Measurements from ENCODE around the gene DDA1. TPM values are rescaled to one million over a fixed set of nuclear protein-coding genes. Genes with fewer than 3 reads are reported as not detected.
A peak's percentile ranks its signal among the peaks of the same experiment; 100 is the strongest.

Gene DDA1
- total RNA-seq, 1 experiment from 2014 or later: 42.8 TPM

DNA sequence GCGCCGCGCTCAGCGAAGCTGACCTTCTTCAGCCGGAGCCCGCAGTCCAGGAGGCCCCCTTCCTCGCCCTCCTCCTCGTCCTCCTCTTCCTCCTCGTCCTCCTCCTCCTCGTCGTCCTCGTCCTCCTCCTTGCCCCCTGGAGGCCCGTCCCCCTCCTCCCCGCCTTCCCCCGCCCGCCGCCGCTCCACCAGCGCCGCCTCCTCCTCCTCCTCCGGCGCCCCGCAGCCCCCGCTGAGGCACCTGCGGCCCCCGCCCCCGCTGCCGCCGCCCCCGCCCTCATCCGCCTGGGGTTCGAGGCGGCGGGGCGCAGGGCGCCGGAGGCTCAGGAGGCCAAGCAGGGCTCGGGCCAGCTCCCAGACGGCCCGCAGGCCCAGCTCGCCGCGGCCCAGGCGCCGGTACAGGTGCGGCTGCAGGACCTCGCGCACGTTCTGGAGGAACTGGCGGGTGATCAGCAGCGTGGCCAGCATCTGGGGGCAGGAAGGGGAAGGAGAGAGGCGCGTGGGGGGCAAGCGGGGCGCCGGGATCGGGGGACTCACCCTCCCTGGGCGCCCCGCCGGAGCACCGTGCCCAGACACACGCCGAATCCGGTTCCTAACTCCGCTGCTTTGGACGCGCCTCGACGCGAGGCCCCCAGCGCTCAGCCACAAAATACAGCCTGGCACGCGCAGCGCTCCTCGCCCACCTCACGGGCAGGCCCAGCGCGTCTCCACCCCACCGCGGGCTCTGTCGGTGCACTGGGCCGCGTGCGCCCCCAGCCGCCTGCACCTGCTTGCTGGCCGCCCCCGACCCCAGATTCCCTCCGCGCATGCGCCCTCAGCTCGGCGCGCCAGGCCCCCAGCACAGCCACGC, 19.4 kb downstream of the DDA1 start (continued):
- TF ChIP-seq, protein P1, sequence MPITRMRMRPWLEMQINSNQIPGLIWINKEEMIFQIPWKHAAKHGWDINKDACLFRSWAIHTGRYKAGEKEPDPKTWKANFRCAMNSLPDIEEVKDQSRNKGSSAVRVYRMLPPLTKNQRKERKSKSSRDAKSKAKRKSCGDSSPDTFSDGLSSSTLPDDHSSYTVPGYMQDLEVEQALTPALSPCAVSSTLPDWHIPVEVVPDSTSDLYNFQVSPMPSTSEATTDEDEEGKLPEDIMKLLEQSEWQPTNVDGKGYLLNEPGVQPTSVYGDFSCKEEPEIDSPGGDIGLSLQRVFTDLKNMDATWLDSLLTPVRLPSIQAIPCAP (CRISPR knock-in tag; IDR thresholded peaks at IDR 0.05): no peak
- TF ChIP-seq, protein P2, sequence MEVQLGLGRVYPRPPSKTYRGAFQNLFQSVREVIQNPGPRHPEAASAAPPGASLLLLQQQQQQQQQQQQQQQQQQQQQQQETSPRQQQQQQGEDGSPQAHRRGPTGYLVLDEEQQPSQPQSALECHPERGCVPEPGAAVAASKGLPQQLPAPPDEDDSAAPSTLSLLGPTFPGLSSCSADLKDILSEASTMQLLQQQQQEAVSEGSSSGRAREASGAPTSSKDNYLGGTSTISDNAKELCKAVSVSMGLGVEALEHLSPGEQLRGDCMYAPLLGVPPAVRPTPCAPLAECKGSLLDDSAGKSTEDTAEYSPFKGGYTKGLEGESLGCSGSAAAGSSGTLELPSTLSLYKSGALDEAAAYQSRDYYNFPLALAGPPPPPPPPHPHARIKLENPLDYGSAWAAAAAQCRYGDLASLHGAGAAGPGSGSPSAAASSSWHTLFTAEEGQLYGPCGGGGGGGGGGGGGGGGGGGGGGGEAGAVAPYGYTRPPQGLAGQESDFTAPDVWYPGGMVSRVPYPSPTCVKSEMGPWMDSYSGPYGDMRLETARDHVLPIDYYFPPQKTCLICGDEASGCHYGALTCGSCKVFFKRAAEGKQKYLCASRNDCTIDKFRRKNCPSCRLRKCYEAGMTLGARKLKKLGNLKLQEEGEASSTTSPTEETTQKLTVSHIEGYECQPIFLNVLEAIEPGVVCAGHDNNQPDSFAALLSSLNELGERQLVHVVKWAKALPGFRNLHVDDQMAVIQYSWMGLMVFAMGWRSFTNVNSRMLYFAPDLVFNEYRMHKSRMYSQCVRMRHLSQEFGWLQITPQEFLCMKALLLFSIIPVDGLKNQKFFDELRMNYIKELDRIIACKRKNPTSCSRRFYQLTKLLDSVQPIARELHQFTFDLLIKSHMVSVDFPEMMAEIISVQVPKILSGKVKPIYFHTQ (CRISPR knock-in tag; IDR thresholded peaks at IDR 0.05): no peak
- peak; percentile 36; the same call in 1 of the 2 replicates for TF ChIP-seq MYBL2 (CRISPR knock-in tag; IDR thresholded peaks at IDR 0.05)
- TF ChIP-seq, protein P3, sequence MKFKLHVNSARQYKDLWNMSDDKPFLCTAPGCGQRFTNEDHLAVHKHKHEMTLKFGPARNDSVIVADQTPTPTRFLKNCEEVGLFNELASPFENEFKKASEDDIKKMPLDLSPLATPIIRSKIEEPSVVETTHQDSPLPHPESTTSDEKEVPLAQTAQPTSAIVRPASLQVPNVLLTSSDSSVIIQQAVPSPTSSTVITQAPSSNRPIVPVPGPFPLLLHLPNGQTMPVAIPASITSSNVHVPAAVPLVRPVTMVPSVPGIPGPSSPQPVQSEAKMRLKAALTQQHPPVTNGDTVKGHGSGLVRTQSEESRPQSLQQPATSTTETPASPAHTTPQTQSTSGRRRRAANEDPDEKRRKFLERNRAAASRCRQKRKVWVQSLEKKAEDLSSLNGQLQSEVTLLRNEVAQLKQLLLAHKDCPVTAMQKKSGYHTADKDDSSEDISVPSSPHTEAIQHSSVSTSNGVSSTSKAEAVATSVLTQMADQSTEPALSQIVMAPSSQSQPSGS (CRISPR knock-in tag; IDR thresholded peaks at IDR 0.05; ENCODE audit: borderline replicate concordance, low read depth): no peak
- no peak; the same call in 1 of the 2 replicates for TF ChIP-seq ESRRA (CRISPR knock-in tag; IDR thresholded peaks at IDR 0.05; ENCODE audit: borderline replicate concordance)
- TF ChIP-seq NR1H2 (CRISPR knock-in tag; IDR thresholded peaks at IDR 0.05): no peak
- TF ChIP-seq, protein P4, sequence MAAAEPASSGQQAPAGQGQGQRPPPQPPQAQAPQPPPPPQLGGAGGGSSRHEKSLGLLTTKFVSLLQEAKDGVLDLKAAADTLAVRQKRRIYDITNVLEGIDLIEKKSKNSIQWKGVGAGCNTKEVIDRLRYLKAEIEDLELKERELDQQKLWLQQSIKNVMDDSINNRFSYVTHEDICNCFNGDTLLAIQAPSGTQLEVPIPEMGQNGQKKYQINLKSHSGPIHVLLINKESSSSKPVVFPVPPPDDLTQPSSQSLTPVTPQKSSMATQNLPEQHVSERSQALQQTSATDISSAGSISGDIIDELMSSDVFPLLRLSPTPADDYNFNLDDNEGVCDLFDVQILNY (CRISPR knock-in tag; IDR thresholded peaks at IDR 0.05): no peak
- peak; percentile 84 for TF ChIP-seq FOXP1 (CRISPR knock-in tag; IDR thresholded peaks at IDR 0.05; ENCODE audit: borderline replicate concordance)
- TF ChIP-seq, protein P5, sequence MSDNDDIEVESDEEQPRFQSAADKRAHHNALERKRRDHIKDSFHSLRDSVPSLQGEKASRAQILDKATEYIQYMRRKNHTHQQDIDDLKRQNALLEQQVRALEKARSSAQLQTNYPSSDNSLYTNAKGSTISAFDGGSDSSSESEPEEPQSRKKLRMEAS (CRISPR knock-in tag; IDR thresholded peaks at IDR 0.05): peak; percentile 95
- TF ChIP-seq PRRX2 (CRISPR knock-in tag; IDR thresholded peaks at IDR 0.05): no peak
- TF ChIP-seq, protein P6, sequence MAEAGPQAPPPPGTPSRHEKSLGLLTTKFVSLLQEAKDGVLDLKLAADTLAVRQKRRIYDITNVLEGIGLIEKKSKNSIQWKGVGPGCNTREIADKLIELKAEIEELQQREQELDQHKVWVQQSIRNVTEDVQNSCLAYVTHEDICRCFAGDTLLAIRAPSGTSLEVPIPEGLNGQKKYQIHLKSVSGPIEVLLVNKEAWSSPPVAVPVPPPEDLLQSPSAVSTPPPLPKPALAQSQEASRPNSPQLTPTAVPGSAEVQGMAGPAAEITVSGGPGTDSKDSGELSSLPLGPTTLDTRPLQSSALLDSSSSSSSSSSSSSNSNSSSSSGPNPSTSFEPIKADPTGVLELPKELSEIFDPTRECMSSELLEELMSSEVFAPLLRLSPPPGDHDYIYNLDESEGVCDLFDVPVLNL (CRISPR knock-in tag; IDR thresholded peaks at IDR 0.05; ENCODE audit: borderline replicate concordance, low read depth): no peak; the same call in 1 of the 2 replicates
- TF ChIP-seq, protein P7, sequence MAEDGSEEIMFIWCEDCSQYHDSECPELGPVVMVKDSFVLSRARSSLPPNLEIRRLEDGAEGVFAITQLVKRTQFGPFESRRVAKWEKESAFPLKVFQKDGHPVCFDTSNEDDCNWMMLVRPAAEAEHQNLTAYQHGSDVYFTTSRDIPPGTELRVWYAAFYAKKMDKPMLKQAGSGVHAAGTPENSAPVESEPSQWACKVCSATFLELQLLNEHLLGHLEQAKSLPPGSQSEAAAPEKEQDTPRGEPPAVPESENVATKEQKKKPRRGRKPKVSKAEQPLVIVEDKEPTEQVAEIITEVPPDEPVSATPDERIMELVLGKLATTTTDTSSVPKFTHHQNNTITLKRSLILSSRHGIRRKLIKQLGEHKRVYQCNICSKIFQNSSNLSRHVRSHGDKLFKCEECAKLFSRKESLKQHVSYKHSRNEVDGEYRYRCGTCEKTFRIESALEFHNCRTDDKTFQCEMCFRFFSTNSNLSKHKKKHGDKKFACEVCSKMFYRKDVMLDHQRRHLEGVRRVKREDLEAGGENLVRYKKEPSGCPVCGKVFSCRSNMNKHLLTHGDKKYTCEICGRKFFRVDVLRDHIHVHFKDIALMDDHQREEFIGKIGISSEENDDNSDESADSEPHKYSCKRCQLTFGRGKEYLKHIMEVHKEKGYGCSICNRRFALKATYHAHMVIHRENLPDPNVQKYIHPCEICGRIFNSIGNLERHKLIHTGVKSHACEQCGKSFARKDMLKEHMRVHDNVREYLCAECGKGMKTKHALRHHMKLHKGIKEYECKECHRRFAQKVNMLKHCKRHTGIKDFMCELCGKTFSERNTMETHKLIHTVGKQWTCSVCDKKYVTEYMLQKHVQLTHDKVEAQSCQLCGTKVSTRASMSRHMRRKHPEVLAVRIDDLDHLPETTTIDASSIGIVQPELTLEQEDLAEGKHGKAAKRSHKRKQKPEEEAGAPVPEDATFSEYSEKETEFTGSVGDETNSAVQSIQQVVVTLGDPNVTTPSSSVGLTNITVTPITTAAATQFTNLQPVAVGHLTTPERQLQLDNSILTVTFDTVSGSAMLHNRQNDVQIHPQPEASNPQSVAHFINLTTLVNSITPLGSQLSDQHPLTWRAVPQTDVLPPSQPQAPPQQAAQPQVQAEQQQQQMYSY (CRISPR knock-in tag; IDR thresholded peaks at IDR 0.05): peak; percentile 85
- TF ChIP-seq ZNF396 (CRISPR knock-in tag; IDR thresholded peaks at IDR 0.05; ENCODE audit: borderline replicate concordance): no peak
- no peak for TF ChIP-seq ZNF138 (CRISPR knock-in tag; conservative IDR thresholded peaks at IDR 0.05)
- no peak for TF ChIP-seq ZNF219 (CRISPR knock-in tag; IDR thresholded peaks at IDR 0.05; ENCODE audit: borderline replicate concordance)
- TF ChIP-seq FOXK1 (CRISPR knock-in tag; IDR thresholded peaks at IDR 0.05): no peak; the same call in 1 of the 2 replicates
- TF ChIP-seq ZNF232 (CRISPR knock-in tag; IDR thresholded peaks at IDR 0.05): no peak
- TF ChIP-seq, protein P8, sequence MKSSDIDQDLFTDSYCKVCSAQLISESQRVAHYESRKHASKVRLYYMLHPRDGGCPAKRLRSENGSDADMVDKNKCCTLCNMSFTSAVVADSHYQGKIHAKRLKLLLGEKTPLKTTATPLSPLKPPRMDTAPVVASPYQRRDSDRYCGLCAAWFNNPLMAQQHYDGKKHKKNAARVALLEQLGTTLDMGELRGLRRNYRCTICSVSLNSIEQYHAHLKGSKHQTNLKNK (CRISPR knock-in tag; IDR thresholded peaks at IDR 0.05): no peak
- TF ChIP-seq, protein P9, sequence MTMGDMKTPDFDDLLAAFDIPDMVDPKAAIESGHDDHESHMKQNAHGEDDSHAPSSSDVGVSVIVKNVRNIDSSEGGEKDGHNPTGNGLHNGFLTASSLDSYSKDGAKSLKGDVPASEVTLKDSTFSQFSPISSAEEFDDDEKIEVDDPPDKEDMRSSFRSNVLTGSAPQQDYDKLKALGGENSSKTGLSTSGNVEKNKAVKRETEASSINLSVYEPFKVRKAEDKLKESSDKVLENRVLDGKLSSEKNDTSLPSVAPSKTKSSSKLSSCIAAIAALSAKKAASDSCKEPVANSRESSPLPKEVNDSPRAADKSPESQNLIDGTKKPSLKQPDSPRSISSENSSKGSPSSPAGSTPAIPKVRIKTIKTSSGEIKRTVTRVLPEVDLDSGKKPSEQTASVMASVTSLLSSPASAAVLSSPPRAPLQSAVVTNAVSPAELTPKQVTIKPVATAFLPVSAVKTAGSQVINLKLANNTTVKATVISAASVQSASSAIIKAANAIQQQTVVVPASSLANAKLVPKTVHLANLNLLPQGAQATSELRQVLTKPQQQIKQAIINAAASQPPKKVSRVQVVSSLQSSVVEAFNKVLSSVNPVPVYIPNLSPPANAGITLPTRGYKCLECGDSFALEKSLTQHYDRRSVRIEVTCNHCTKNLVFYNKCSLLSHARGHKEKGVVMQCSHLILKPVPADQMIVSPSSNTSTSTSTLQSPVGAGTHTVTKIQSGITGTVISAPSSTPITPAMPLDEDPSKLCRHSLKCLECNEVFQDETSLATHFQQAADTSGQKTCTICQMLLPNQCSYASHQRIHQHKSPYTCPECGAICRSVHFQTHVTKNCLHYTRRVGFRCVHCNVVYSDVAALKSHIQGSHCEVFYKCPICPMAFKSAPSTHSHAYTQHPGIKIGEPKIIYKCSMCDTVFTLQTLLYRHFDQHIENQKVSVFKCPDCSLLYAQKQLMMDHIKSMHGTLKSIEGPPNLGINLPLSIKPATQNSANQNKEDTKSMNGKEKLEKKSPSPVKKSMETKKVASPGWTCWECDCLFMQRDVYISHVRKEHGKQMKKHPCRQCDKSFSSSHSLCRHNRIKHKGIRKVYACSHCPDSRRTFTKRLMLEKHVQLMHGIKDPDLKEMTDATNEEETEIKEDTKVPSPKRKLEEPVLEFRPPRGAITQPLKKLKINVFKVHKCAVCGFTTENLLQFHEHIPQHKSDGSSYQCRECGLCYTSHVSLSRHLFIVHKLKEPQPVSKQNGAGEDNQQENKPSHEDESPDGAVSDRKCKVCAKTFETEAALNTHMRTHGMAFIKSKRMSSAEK (CRISPR knock-in tag; IDR thresholded peaks at IDR 0.05; ENCODE audit: borderline replicate concordance): 0 out of 2 replicates have a peak, but pooled peaks have one; percentile 29
- no peak for TF ChIP-seq FOXJ3 (CRISPR knock-in tag; IDR thresholded peaks at IDR 0.05; ENCODE audit: borderline replicate concordance)
- TF ChIP-seq ZNF263 (CRISPR knock-in tag; IDR thresholded peaks at IDR 0.05; ENCODE audit: low read depth): peak; percentile 95
